Osteoblast (primary cell): ENCODE results near the gene PRR5L. TPM values are rescaled to one million over a fixed set of nuclear protein-coding genes. Genes with fewer than 3 reads are reported as not detected.

Source experiments
- DNase-seq: peaks from one replicate; pipeline ENCODE4 v3.0.0; 2011; ENCODE audit warnings: low spot score, mixed read lengths; ENCODE audit not compliant: insufficient read length; ENCODE audit errors: missing footprints
- H2AFZ ChIP-seq: 2 replicates; pipeline ENCODE4 v1.6.0; 2011; ENCODE audit warnings: mild to moderate bottlenecking, low read length
- H3K27ac ChIP-seq: 2 replicates; pipeline ENCODE4 v1.5.1; 2011; ENCODE audit warnings: mild to moderate bottlenecking, low read depth, low read length, moderate library complexity
- H3K27me3 ChIP-seq: 2 replicates; pipeline ENCODE4 v1.6.0; 2012; ENCODE audit warnings: mild to moderate bottlenecking, control low read depth, inconsistent platforms, low read length, moderate library complexity; ENCODE audit not compliant: insufficient read depth
- H3K36me3 ChIP-seq: 2 replicates; pipeline ENCODE4 v1.5.1; 2011; ENCODE audit warnings: mild to moderate bottlenecking, low read length, control low read depth, moderate library complexity; ENCODE audit not compliant: insufficient read depth
- H3K4me1 ChIP-seq: 2 replicates; pipeline ENCODE4 v1.5.1; 2011; ENCODE audit warnings: mild to moderate bottlenecking, low read length, control low read depth, moderate library complexity; ENCODE audit not compliant: insufficient read depth
- H3K4me2 ChIP-seq: 2 replicates; pipeline ENCODE4 v1.6.0; 2011; ENCODE audit warnings: mild to moderate bottlenecking, low read length; ENCODE audit not compliant: insufficient read depth
- H3K4me3 ChIP-seq: fragments of 200-600 bp; sonication (generic); 3 replicates; pipeline ENCODE4 v1.5.1; 2012; ENCODE audit warnings: mild to moderate bottlenecking, low read length, inconsistent platforms; ENCODE audit not compliant: insufficient read depth
- H3K79me2 ChIP-seq: 2 replicates; pipeline ENCODE4 v1.6.0; 2012; ENCODE audit warnings: mild to moderate bottlenecking, low read length, control low read depth, inconsistent platforms; ENCODE audit not compliant: insufficient read depth
- H3K9me3 ChIP-seq: 2 replicates; pipeline ENCODE4 v1.5.1; 2011; ENCODE audit warnings: low read depth, low read length, control low read depth
- H4K20me1 ChIP-seq: 2 replicates; pipeline ENCODE4 v1.6.0; 2012; ENCODE audit warnings: mild to moderate bottlenecking, low read length, control low read depth; ENCODE audit not compliant: insufficient read depth
- CTCF ChIP-seq: IDR thresholded peaks from 2 replicates; pipeline ENCODE4 v1.5.1; 2011; ENCODE audit warnings: mild to moderate bottlenecking, low read depth, low read length, moderate library complexity; ENCODE audit errors: extremely low read depth
- total RNA-seq: library from RNA; depleted of rRNA; stranded (reverse); fragments of >200 nt; gene quantifications from 2 replicates; pipeline ENCODE4 v1.2.3, GENCODE V29; 2012

Gene PRR5L
- total RNA-seq, 1 donor = 9.8 TPM

- H3K27me3 ChIP-seq = no peaks in the 10 kb centered on the region
- H4K20me1 ChIP-seq = no peaks in the 10 kb centered on the region
- no peak overlapping the region for H3K4me3 ChIP-seq
- no peaks in the 10 kb centered on the region for H3K9me3 ChIP-seq
- no peaks in the 10 kb centered on the region for H3K79me2 ChIP-seq
- H3K27ac ChIP-seq = no peak overlapping the region
- peaks cover 10% of the 10 kb centered on the region for H3K36me3 ChIP-seq
- H3K4me2 ChIP-seq = no peak overlapping the region
- H3K4me1 ChIP-seq = no peaks in the 10 kb centered on the region
- no peak overlapping the region for H2AFZ ChIP-seq
- no peak for DNase-seq
- TF ChIP-seq CTCF = no peak
Measured at GRCh38 chr11:36400766-36401455, 104.8 kb downstream of the PRR5L start.

GRCh38 chr11:36402568-36403170 is 106.6 kb downstream of the PRR5L start:
- H3K4me2 ChIP-seq = no peak overlapping the region
- no peaks in the 10 kb centered on the region for H3K9me3 ChIP-seq
- H4K20me1 ChIP-seq = no peaks in the 10 kb centered on the region
- no peak overlapping the region for H3K4me3 ChIP-seq
- no peak overlapping the region for H2AFZ ChIP-seq
- H3K27me3 ChIP-seq = no peaks in the 10 kb centered on the region
- no peaks in the 10 kb centered on the region for H3K79me2 ChIP-seq
- H3K4me1 ChIP-seq = no peaks in the 10 kb centered on the region
- DNase-seq = no peak
- TF ChIP-seq CTCF = no peak
- H3K27ac ChIP-seq = no peak overlapping the region
- peaks cover 7% of the 10 kb centered on the region for H3K36me3 ChIP-seq

GRCh38 chr11:36403661-36404060 is 107.6 kb downstream of the PRR5L start:
- H3K27ac ChIP-seq = no peak overlapping the region
- H3K4me3 ChIP-seq = no peak overlapping the region
- H2AFZ ChIP-seq = no peak overlapping the region
- no peaks in the 10 kb centered on the region for H3K79me2 ChIP-seq
- H3K9me3 ChIP-seq = no peaks in the 10 kb centered on the region
- H3K4me1 ChIP-seq = no peaks in the 10 kb centered on the region
- no peaks in the 10 kb centered on the region for H4K20me1 ChIP-seq
- TF ChIP-seq CTCF = no peak
- no peak for DNase-seq
- no peaks in the 10 kb centered on the region for H3K27me3 ChIP-seq
- no peak overlapping the region for H3K4me2 ChIP-seq
- H3K36me3 ChIP-seq = peaks cover 7% of the 10 kb centered on the region

GRCh38 chr11:36404831-36405230 is 108.7 kb downstream of the PRR5L start:
- Histone ChIP-seq H3K27ac (no peak overlapping the region), H3K79me2 (no peaks in the 10 kb centered on the region), H3K4me1 (peaks cover 8% of the 10 kb centered on the region), H3K4me2 (no peak overlapping the region), H3K36me3 (peaks cover 7% of the 10 kb centered on the region), H3K9me3 (no peaks in the 10 kb centered on the region), H4K20me1 (no peaks in the 10 kb centered on the region), H3K4me3 (no peak overlapping the region), H3K27me3 (no peaks in the 10 kb centered on the region), H2AFZ (no peak overlapping the region)
- peak; percentile 67 for DNase-seq
- TF ChIP-seq CTCF = no peak
